CD4-positive, CD25-positive, alpha-beta regulatory T cell (primary cell): ENCODE data around the gene GDI2. TPM values are rescaled to one million over a fixed set of nuclear protein-coding genes. Genes with fewer than 3 reads are reported as not detected.
A peak's percentile ranks its signal among the peaks of the same experiment; 100 is the strongest.

Experiments used
- ATAC-seq, 2 donors: fragments of 150-1000 bp; cut with Tn5 transposase; one replicate each; pipeline ENCODE4 v1.10.0; 2021; ENCODE audit warnings: low read depth in 2 of 2, moderate number of reproducible peaks in 2 of 2, moderate library complexity in 1 of 2
- DNase-seq, 3 donors: peaks; one replicate each; pipeline versions ENCODE4 v3.0.0 to v3.0.0-alpha.2; 2012 to 2022; ENCODE audit warnings: mixed read lengths in 1 of 3
- H3K27ac ChIP-seq: one replicate; pipeline ENCODE4 v1.7.0; 2013; ENCODE audit warnings: mild to moderate bottlenecking, low read length; ENCODE audit not compliant: insufficient read depth, poor library complexity, severe bottlenecking
- H3K27me3 ChIP-seq: one replicate; pipeline ENCODE4 v1.7.0; 2013; ENCODE audit warnings: low read length; ENCODE audit not compliant: control insufficient read depth, insufficient read depth
- H3K36me3 ChIP-seq: one replicate; pipeline ENCODE4 v1.7.0; 2013; ENCODE audit warnings: mild to moderate bottlenecking, low read length, moderate library complexity; ENCODE audit not compliant: control insufficient read depth, insufficient read depth
- H3K4me1 ChIP-seq: 2 replicates; pipeline ENCODE4 v1.7.0; 2013; ENCODE audit warnings: mild to moderate bottlenecking, low read length; ENCODE audit not compliant: insufficient read depth, control insufficient read depth, poor library complexity, severe bottlenecking
- H3K4me3 ChIP-seq: one replicate; pipeline ENCODE4 v1.7.0; 2013; ENCODE audit warnings: low read depth, mild to moderate bottlenecking, low read length, moderate library complexity
- H3K9me3 ChIP-seq, 2 experiments: 1 replicate in 1 of 2; 2 replicates in 1 of 2; pipeline ENCODE4 v1.7.0; 2013; ENCODE audit warnings: low read length in 2 of 2, mild to moderate bottlenecking in 1 of 2, moderate library complexity in 1 of 2; ENCODE audit not compliant: control insufficient read depth in 2 of 2
- H3K27ac Mint-ChIP-seq, 3 donors: one replicate each; pipeline ENCODE4 v1.8.0; 2020 to 2022; ENCODE audit warnings: mild to moderate bottlenecking in 3 of 3, mixed read lengths in 3 of 3, moderate library complexity in 2 of 3
- H3K27me3 Mint-ChIP-seq: one replicate; pipeline ENCODE4 v1.8.0; 2022; ENCODE audit warnings: mild to moderate bottlenecking, mixed read lengths
- H3K36me3 Mint-ChIP-seq: one replicate; pipeline ENCODE4 v1.8.0; 2020; ENCODE audit warnings: mixed read lengths
- H3K4me1 Mint-ChIP-seq, 4 donors: one replicate each; pipeline ENCODE4 v1.8.0; 2020 to 2022; ENCODE audit warnings: mixed read lengths in 4 of 4, mild to moderate bottlenecking in 1 of 4
- H3K4me3 Mint-ChIP-seq, 4 donors: one replicate each; pipeline ENCODE4 v1.8.0; 2020 to 2022; ENCODE audit warnings: mild to moderate bottlenecking in 4 of 4, mixed read lengths in 4 of 4, moderate library complexity in 3 of 4
- H3K9me3 Mint-ChIP-seq, 7 donors: one replicate each; pipeline ENCODE4 v1.8.0; 2020 to 2022; ENCODE audit warnings: mixed read lengths in 7 of 7, mild to moderate bottlenecking in 3 of 7, moderate library complexity in 2 of 7
- polyA plus RNA-seq, 4 donors: library from polyadenylated mRNA; unstranded; fragments of 300-500 nt; fragmentation: Illumina TruSeq; gene quantifications; one replicate each; pipeline ENCODE4 v1.2.3, GENCODE V29; 2021
- total RNA-seq: library from RNA; stranded (reverse); gene quantifications from one replicate; pipeline ENCODE4 v1.2.3, GENCODE V29; 2022

The GDI2 gene
- total and polyA plus RNA-seq, 5 donors from 2014 or later: 114 to 250 (median 240) TPM

DNA sequence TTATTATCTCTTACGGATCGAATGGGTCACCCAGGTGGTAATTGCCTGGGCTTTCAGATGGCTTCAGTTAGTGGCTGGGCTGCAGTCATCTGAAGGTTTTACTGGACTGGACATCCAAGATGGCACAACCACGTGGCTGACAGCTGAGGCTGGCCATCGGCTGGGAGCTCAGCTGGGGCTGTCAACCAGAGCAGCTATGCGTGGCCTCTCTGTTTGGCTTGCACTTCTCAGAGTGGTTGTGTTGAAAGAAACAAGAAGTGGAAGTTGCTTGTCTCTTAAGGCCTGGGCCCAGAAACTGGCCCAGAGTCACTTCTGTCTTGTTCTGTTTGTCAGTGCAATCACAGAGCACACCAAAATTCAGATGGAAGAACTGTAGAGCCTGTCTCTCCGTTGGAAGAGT is 5.7 kb upstream of the GDI2 start:
- Histone ChIP-seq H3K4me1 (peaks cover 14% of the 10 kb centered on the region), H3K27me3 (no peaks in the 10 kb centered on the region), H3K36me3 (no peaks in the 10 kb centered on the region), H3K4me3 (no peak overlapping the region), H3K27ac (no peak overlapping the region), H3K9me3 (no peaks in the 10 kb centered on the region)
- H3K9me3 Mint-ChIP-seq: no peaks in the 10 kb centered on the region
- DNase-seq: no peak
- H3K27me3 Mint-ChIP-seq: no peaks in the 10 kb centered on the region
- peak overlapping the region in 1 of 3 donors; percentile 66 for H3K27ac Mint-ChIP-seq
- peak overlapping the region in 1 of 4 donors; percentile 27 for H3K4me3 Mint-ChIP-seq
- H3K36me3 Mint-ChIP-seq: no peaks in the 10 kb centered on the region
- ATAC-seq: no peak
- H3K4me1 Mint-ChIP-seq: peaks cover 9 to 27% (median 17%) of the 10 kb centered on the region in 4 donors

DNA sequence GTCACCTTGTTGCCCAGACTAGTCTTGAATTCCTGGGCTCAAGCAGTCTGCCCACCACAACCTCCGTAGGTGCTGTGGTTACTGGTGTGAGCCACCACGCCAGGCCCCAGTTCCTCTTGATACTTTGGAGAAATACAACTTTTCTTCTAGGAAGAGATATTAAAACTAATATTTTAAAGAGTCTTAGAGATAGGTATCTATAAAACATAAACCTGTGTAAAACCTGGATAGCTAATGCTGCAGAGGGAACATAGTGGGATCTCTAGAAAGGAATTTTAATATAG is 4.8 kb upstream of the GDI2 start:
- DNase-seq (no peak), ATAC-seq (no peak)
- peak overlapping the region in 1 of 3 donors; percentile 82 for H3K27ac Mint-ChIP-seq
- peaks cover 9 to 28% (median 17%) of the 10 kb centered on the region in 4 donors for H3K4me1 Mint-ChIP-seq
- Histone ChIP-seq H3K36me3 (no peaks in the 10 kb centered on the region), H3K4me1 (peaks cover 14% of the 10 kb centered on the region), H3K4me3 (no peak overlapping the region), H3K27me3 (no peaks in the 10 kb centered on the region), H3K9me3 (no peaks in the 10 kb centered on the region), H3K27ac (no peak overlapping the region)
- H3K36me3 Mint-ChIP-seq: no peaks in the 10 kb centered on the region
- H3K4me3 Mint-ChIP-seq: no peak overlapping the region
- no peaks in the 10 kb centered on the region for H3K9me3 Mint-ChIP-seq
- H3K27me3 Mint-ChIP-seq: no peaks in the 10 kb centered on the region

DNA sequence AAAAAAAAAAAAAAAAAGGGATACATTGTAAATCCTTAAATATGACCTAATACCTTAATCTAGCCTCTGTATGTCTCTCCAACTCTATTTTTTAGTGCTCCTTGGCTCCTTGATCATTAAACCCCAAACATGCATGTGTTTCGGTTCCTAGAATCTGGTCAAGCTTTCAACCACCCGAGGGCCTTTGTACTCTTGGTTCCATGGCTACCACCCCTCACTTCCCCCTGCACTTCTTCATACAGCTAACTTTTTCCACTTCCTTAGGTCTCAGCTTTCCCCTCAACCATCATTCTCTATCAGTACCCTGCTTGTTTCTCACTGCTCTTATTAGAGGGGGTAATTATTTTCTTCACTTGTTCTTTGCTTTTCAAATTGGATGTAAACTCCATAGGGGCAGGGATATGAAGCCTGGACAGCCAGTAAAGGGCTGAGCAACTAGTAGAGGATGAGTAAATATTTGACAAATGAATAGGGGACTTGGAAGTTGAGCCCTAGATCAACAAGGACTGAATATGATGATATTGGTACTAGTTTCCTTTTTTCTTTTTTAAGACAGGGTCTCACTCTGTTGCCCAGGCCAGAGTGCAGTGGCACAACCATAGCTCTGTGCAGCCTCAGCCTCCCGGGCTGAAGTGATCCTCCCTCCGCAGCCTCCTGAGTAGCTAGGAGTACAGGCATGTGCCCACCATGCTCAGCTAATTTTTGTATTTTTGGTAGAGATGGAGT is 4.3 kb upstream of the GDI2 start:
- no peaks in the 10 kb centered on the region for H3K36me3 Mint-ChIP-seq
- DNase-seq (no peak), ATAC-seq (no peak)
- Histone ChIP-seq H3K27me3 (no peaks in the 10 kb centered on the region), H3K4me3 (no peak overlapping the region), H3K4me1 (peaks cover 15% of the 10 kb centered on the region), H3K36me3 (no peaks in the 10 kb centered on the region), H3K27ac (no peak overlapping the region), H3K9me3 (no peaks in the 10 kb centered on the region)
- H3K4me3 Mint-ChIP-seq: peak overlapping the region in 2 of 4 donors; percentile 52 to 62
- peak overlapping the region; percentile 54 to 82 (median 70) for H3K27ac Mint-ChIP-seq
- H3K27me3 Mint-ChIP-seq: peaks cover under 1% of the 10 kb centered on the region
- no peaks in the 10 kb centered on the region for H3K9me3 Mint-ChIP-seq
- peaks cover 9 to 28% (median 17%) of the 10 kb centered on the region in 4 donors for H3K4me1 Mint-ChIP-seq

DNA sequence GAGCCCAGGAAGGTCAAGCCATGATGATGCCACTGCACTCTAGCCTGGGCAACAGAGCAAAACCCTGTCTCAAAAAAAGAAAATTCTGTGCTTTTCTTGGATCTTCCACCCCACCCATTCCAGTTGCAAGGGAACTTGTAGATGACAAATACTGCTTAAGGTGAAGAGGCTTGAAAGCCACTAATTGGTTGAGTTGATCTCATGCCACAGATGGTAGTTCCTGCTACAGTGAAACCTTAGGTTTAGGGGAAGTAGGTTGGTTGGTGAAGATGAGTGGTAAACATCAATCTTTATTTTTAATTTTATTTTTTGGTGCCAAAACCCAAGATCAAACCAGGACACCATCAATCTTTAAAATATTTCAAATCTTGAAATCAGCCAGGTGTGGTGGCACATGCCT is 2.9 kb upstream of the GDI2 start:
- ATAC-seq (no peak), DNase-seq (peak in 1 of 3 donors; percentile 43)
- Mint-ChIP-seq H3K4me3 (no peak overlapping the region), H3K36me3 (no peaks in the 10 kb centered on the region), H3K27me3 (peaks cover 5% of the 10 kb centered on the region), H3K9me3 (no peaks in the 10 kb centered on the region), H3K27ac (peak overlapping the region in 1 of 3 donors; percentile 86), H3K4me1 (peaks cover 18 to 40% (median 29%) of the 10 kb centered on the region in 4 donors)
- peaks cover 28% of the 10 kb centered on the region for H3K4me1 ChIP-seq
- H3K9me3 ChIP-seq: no peaks in the 10 kb centered on the region
- H3K27ac ChIP-seq: no peak overlapping the region
- no peak overlapping the region for H3K4me3 ChIP-seq
- H3K27me3 ChIP-seq: no peaks in the 10 kb centered on the region
- no peaks in the 10 kb centered on the region for H3K36me3 ChIP-seq

DNA sequence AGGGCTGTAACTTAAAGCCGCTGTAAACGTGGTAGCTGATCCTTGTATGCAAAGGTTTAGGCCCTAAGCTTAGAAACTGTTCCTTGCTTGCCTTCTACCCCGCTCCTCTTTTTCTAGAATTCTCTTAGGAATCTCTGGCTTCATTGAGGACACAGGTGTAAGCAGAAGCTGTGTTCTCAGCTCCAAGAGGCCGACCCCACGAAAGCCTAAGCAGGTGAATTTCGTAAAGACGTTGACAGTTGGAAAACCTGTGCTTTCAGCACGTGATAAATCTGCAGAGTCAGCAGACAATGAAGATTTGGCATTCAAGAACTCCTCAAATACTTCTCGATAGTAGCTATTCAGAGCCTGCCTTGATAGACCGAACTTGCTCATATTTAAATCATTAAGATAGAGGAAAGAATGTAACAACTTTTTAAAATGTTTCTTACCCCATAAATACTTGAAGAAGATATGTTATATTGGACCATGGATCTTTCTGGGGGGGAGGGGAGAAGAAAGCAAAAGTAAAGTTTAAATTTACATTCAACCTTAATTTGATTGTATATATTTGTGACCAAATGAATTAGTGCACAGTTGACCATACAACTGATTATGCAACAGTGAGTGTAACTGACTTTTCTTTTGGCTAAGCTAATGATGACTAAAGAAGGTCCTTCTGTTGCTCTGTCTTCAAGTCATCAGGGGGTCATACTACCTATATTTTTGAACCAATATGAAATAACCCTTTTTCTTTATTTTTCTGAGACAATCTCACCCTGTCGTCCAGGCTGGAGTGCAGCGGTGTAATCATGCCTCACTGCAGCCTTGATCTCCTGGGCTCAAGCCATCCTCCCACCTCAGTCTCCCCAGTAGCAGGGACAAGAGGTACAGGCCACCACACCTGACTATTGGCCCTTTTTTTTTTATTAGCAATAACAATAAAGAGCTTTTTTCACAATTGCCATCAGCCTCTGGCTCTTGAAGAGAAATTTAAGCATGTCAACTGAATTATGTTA is 1.2 kb upstream of the GDI2 start:
- H3K4me3 ChIP-seq: peak overlapping the region; percentile 94
- Mint-ChIP-seq H3K4me1 (peaks cover 33 to 55% (median 40%) of the 10 kb centered on the region in 4 donors), H3K36me3 (peaks cover 1% of the 10 kb centered on the region), H3K27me3 (peaks cover 5% of the 10 kb centered on the region), H3K27ac (peak overlapping the region; percentile 76 to 96 (median 95)), H3K9me3 (no peaks in the 10 kb centered on the region), H3K4me3 (peak overlapping the region; percentile 84 to 99 (median 90))
- peak overlapping the region; percentile 97 for H3K27ac ChIP-seq
- no peaks in the 10 kb centered on the region for H3K36me3 ChIP-seq
- DNase-seq: no peak
- peaks cover 46% of the 10 kb centered on the region for H3K4me1 ChIP-seq
- ATAC-seq: no peak
- no peaks in the 10 kb centered on the region for H3K9me3 ChIP-seq
- no peaks in the 10 kb centered on the region for H3K27me3 ChIP-seq

DNA sequence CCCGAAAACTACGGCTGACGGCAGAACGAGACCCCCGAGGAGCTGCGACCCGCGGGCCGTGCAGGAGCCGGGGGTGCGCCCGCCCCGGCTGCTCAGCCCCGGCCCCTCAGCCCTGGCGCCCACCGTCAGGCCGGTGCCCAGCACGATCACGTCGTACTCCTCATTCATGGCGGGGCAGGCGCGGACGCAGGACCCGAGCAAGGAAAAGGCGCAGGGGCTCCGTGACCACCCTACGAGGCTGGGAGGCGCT is 218 bp downstream of the GDI2 start:
- Histone ChIP-seq H3K4me3 (peak overlapping the region; percentile 95), H3K27ac (peak overlapping the region; percentile 97), H3K9me3 (no peaks in the 10 kb centered on the region), H3K27me3 (no peaks in the 10 kb centered on the region), H3K36me3 (no peaks in the 10 kb centered on the region), H3K4me1 (peaks cover 58% of the 10 kb centered on the region)
- peaks cover 5% of the 10 kb centered on the region for H3K27me3 Mint-ChIP-seq
- H3K4me1 Mint-ChIP-seq: peaks cover 36 to 69% (median 46%) of the 10 kb centered on the region in 4 donors
- no peaks in the 10 kb centered on the region for H3K9me3 Mint-ChIP-seq
- DNase-seq: no peak
- peaks cover 4% of the 10 kb centered on the region for H3K36me3 Mint-ChIP-seq
- peak overlapping the region; percentile 93 to 96 (median 95) for H3K27ac Mint-ChIP-seq
- ATAC-seq: peak; percentile 13 to 16
- peak overlapping the region; percentile 84 to 99 (median 90) for H3K4me3 Mint-ChIP-seq

DNA sequence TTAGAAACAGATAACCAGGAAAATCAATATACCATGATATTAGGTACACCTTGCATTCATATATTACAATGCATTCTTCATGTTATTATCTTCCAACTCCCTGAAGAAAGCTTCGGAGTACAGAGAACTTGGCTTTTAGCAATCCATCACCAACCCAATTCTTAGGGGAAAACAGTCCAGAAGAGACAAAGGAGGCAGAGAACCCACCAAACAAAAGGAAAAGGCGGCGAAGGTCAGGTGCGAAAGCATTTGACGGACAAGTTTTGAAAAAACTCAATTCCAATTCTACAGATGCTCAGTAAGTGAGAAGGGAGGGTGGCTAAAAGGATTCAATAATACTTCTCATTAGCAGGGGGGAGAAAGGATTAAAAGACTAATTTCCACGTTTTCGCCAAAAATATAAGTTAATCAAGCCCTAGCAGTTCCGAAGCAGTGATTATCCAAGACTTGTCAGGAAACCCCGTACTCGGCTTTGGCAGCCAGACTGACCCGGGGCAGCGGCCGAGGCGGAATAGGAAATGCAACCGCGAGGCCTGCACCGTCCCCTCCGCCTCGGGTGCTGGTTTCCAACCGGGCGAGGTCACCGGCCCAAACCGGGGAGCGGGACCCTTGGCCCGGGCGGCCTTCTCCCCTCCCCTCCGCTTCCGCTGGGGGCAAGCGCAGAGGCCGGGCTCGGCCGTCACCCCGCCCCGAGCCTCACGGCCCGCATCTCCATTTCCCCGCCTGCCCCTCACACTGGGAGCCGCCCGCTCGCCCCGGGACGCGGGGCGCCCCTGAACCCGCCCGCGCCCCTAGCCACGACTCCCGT is 747 bp downstream of the GDI2 start:
- Mint-ChIP-seq H3K36me3 (peaks cover 7% of the 10 kb centered on the region), H3K4me3 (peak overlapping the region; percentile 89 to 99 (median 96)), H3K4me1 (peaks cover 38 to 70% (median 49%) of the 10 kb centered on the region in 4 donors), H3K9me3 (no peaks in the 10 kb centered on the region), H3K27ac (peak overlapping the region; percentile 89 to 95 (median 90)), H3K27me3 (peaks cover 5% of the 10 kb centered on the region)
- Histone ChIP-seq H3K27ac (peak overlapping the region; percentile 97), H3K9me3 (no peaks in the 10 kb centered on the region), H3K4me3 (peak overlapping the region; percentile 95), H3K4me1 (peaks cover 63% of the 10 kb centered on the region), H3K27me3 (no peaks in the 10 kb centered on the region), H3K36me3 (peaks cover 3% of the 10 kb centered on the region)
- peak in 2 of 3 donors; percentile 35 to 53 for DNase-seq
- peak; percentile 4 to 10 for ATAC-seq
